A549 (cell line): Measurements from ENCODE around the gene MPI.

Experiments used
- BCL3 ChIP-seq: fragments of >200 bp; sonication (Bioruptor Twin); formaldehyde crosslinking; IDR thresholded peaks from 3 replicates; pipeline ENCODE4 v1.6.1; 2016
- CTCF ChIP-seq: fragments of >200 bp; sonication (Bioruptor Twin); formaldehyde crosslinking; IDR thresholded peaks from 3 replicates; pipeline ENCODE4 v1.5.1; 2016
- JUN ChIP-seq, 2 experiments: fragments of >200 bp; sonication (Bioruptor Twin); formaldehyde crosslinking; IDR thresholded peaks; 2 replicates in 1 of 2; 3 replicates in 1 of 2; pipeline ENCODE4 v1.6.1; 2016 to 2017
- RCOR1 ChIP-seq: fragments of 150-350 bp; IDR thresholded peaks from 2 replicates; pipeline ENCODE4 v1.6.1; 2014; ENCODE audit warnings: antibody characterized with exemption, low read length, low read depth
- REST ChIP-seq: fragments of 200-600 bp; sonication (generic); IDR thresholded peaks from 2 replicates; pipeline ENCODE4 v1.6.1; 2016; ENCODE audit warnings: antibody characterized with exemption, mild to moderate bottlenecking, moderate library complexity
- RFX5 ChIP-seq: fragments of 450-650 bp; IDR thresholded peaks from 2 replicates; pipeline ENCODE4 v1.7.1; 2014; ENCODE audit warnings: antibody characterized with exemption, mild to moderate bottlenecking, moderate library complexity
- RNF2 ChIP-seq: fragments of 200-600 bp; sonication (generic); IDR thresholded peaks from 2 replicates; pipeline ENCODE4 v1.6.1; 2016; ENCODE audit warnings: low read depth, mild to moderate bottlenecking, antibody characterized with exemption, moderate library complexity, borderline replicate concordance
- ZNF302 ChIP-seq: fragments of 250-450 bp; sonication (Bioruptor Pico); IDR thresholded peaks from 2 replicates; pipeline ENCODE4 v1.9.0; 2021; ENCODE audit warnings: inconsistent platforms, mild to moderate bottlenecking, moderate library complexity

- TF ChIP-seq RCOR1, result no peak
- no peak for TF ChIP-seq CTCF
- no peak for TF ChIP-seq ZNF302 (CRISPR knock-in tag)
- TF ChIP-seq JUN (IDR thresholded peaks at IDR 0.05), result no peak
- TF ChIP-seq REST, result no peak
- TF ChIP-seq RFX5, result no peak
- TF ChIP-seq RNF2, result no peak
- TF ChIP-seq BCL3, result no peak
Observed at GRCh38 chr15:74896316-74896715, 6.5 kb downstream of the MPI start.
